ENCODE data around the gene KCNH6. TPM values are rescaled to one million over a fixed set of nuclear protein-coding genes. Genes with fewer than 3 reads are reported as not detected.

Gene KCNH6
- total and polyA plus RNA-seq, 9 of the 15 experiments (the other 6 are each of a cell fraction or from before 2014, with no cell fraction given), result not detected

DNA sequence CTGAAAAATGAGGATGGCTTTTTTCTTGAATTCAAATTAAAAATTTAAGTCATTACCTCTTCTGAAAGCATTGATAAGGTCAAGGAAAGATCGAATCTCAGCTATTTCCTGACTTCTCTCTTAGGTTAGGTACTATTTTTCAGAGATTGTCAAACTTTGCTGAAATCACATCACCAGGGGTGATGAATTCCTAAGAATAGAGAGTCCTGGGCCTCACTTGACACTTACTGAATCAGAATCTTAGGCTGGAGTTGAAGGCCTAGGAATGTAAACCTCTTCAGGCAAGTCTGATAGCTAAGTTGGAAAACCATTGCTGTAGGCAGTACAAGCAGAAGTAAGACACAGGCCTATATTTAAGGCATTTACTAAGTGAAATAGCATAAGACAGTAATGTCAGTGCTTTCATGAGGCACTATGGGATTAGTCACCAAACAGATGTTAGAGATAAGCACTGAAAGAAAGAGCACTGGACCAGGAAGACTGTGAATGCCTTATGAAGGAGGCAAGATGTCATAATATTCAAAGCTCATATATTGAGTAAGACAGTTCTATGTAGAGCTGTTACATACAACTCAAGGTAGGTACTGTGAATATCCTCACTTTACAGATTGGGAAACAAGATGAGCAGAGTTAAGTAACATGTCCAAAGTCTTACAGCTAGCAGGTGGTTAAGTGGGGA, 48.6 kb downstream of the KCNH6 start (continued):
- TF ChIP-seq MGA (IDR thresholded peaks at IDR 0.05), result no peak
- TF ChIP-seq, protein P1, sequence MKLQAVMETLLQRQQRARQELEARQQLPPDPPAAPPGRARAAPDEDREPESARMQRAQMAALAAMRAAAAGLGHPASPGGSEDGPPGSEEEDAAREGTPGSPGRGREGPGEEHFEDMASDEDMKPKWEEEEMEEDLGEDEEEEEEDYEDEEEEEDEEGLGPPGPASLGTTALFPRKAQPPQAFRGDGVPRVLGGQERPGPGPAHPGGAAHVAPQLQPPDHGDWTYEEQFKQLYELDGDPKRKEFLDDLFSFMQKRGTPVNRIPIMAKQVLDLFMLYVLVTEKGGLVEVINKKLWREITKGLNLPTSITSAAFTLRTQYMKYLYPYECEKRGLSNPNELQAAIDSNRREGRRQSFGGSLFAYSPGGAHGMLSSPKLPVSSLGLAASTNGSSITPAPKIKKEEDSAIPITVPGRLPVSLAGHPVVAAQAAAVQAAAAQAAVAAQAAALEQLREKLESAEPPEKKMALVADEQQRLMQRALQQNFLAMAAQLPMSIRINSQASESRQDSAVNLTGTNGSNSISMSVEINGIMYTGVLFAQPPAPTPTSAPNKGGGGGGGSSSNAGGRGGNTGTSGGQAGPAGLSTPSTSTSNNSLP (IDR thresholded peaks at IDR 0.05; ENCODE audit: borderline replicate concordance, low read depth, low read length), result 0 out of 2 replicates have a peak, but pooled peaks have one; percentile 25
- TF ChIP-seq FOXK1 (CRISPR knock-in tag; IDR thresholded peaks at IDR 0.05; ENCODE audit: borderline replicate concordance), result no peak
- TF ChIP-seq PHF20 (IDR thresholded peaks at IDR 0.05; ENCODE audit: partially characterized antibody), result no peak
- peak; percentile 88 for TF ChIP-seq GATA2 (CRISPR knock-in tag; IDR thresholded peaks at IDR 0.05)
- TF ChIP-seq CSDE1 (IDR thresholded peaks at IDR 0.05), result no peak
- TF ChIP-seq, protein P2, sequence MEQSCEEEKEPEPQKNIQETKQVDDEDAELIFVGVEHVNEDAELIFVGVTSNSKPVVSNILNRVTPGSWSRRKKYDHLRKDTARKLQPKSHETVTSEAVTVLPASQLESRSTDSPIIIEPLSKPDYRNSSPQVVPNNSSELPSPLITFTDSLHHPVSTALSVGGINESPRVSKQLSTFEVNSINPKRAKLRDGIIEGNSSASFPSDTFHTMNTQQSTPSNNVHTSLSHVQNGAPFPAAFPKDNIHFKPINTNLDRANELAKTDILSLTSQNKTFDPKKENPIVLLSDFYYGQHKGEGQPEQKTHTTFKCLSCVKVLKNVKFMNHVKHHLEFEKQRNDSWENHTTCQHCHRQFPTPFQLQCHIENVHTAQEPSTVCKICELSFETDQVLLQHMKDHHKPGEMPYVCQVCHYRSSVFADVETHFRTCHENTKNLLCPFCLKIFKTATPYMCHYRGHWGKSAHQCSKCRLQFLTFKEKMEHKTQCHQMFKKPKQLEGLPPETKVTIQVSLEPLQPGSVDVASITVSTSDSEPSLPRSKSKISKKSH (CRISPR knock-in tag; IDR thresholded peaks at IDR 0.05), result no peak
- TF ChIP-seq AFF4 (CRISPR knock-in tag; IDR thresholded peaks at IDR 0.05), result no peak
